Suprapubic skin (tissue), 4 donors: ENCODE measurements around the gene CASKIN1. TPM values are rescaled to one million over a fixed set of nuclear protein-coding genes. Genes with fewer than 3 reads are reported as not detected.
A peak's percentile ranks its signal among the peaks of the same experiment; 100 is the strongest.

Experiments
- DNase-seq, 2 donors: peaks; one replicate each; pipeline ENCODE4 v3.0.0-alpha.2; 2019; ENCODE audit warnings: low spot score in 2 of 2
- H3K27ac ChIP-seq: fragments of 200-600 bp; sonication (generic); one replicate; pipeline ENCODE4 v1.5.1; 2019
- H3K27me3 ChIP-seq: fragments of 200-600 bp; sonication (generic); one replicate; pipeline ENCODE4 v1.5.1; 2019
- H3K36me3 ChIP-seq: fragments of 200-600 bp; sonication (generic); one replicate; pipeline ENCODE4 v1.5.1; 2019
- H3K4me1 ChIP-seq: fragments of 200-600 bp; sonication (generic); one replicate; pipeline ENCODE4 v1.5.1; 2019
- H3K4me3 ChIP-seq: fragments of 200-600 bp; sonication (generic); one replicate; pipeline ENCODE4 v1.5.1; 2019; ENCODE audit warnings: mild to moderate bottlenecking
- H3K9me3 ChIP-seq: fragments of 200-600 bp; sonication (generic); one replicate; pipeline ENCODE4 v1.5.1; 2019
- CTCF ChIP-seq, 2 donors: fragments of 200-600 bp in 1 of 2; fragments of 450-650 bp in 1 of 2; sonication (generic) in 1 of 2; IDR thresholded peaks; one replicate each; pipeline ENCODE4 v1.5.1; 2016 to 2019; ENCODE audit warnings: antibody characterized with exemption in 2 of 2, mild to moderate bottlenecking in 1 of 2, moderate library complexity in 1 of 2
- EP300 ChIP-seq: sonication (generic); formaldehyde crosslinking; IDR thresholded peaks from one replicate; pipeline ENCODE4 v1.6.1; 2017; ENCODE audit warnings: antibody characterized with exemption
- POLR2A ChIP-seq, 2 donors: fragments of 450-650 bp; IDR thresholded peaks; one replicate each; pipeline ENCODE4 v1.6.1; 2017; ENCODE audit warnings: antibody characterized with exemption in 2 of 2, mild to moderate bottlenecking in 2 of 2, moderate library complexity in 2 of 2
- POLR2AphosphoS5 ChIP-seq, 3 donors: sonication (generic); formaldehyde crosslinking; IDR thresholded peaks; one replicate each; pipeline ENCODE4 v1.6.1; 2017; ENCODE audit warnings: antibody characterized with exemption in 3 of 3
- WGBS: methylation state at CpG from one replicate; pipeline ENCODE4 v1.1.5; 2018; 5-methylcytosine and 5-hydroxymethylcytosine counted together
- total RNA-seq, 4 donors: library from RNA; depleted of rRNA; stranded (reverse); fragments of >200 nt; gene quantifications; one replicate each; pipeline ENCODE4 v1.1.0, GENCODE V29; 2016

CASKIN1 gene
- total RNA-seq, 4 donors from 2014 or later, result 0.49 to 1.5 (median 0.78) TPM

- no peak for DNase-seq
- no peaks in the 10 kb centered on the region for H3K36me3 ChIP-seq
- no peaks in the 10 kb centered on the region for H3K9me3 ChIP-seq
- peak overlapping the region; percentile 72 for H3K4me3 ChIP-seq
- no peaks in the 10 kb centered on the region for H3K27me3 ChIP-seq
- 9% methylated on average over 15 of the region's 47 CpGs for WGBS
- H3K4me1 ChIP-seq, result peaks cover 86% of the 10 kb centered on the region
- TF ChIP-seq POLR2AphosphoS5 (IDR thresholded peaks at IDR 0.05) (peak in 1 of 3 donors; percentile 41), POLR2A (IDR thresholded peaks at IDR 0.05) (no peak)
- H3K27ac ChIP-seq, result peak overlapping the region; percentile 91
These were observed 40.2 kb downstream of the CASKIN1 start for GRCh38 chr16:2155977-2156848.

- Histone ChIP-seq H3K36me3 (no peaks in the 10 kb centered on the region), H3K4me3 (peak within 1 kb of the TSS; percentile 72), H3K27ac (peak within 1 kb of the TSS; percentile 91), H3K4me1 (peaks cover 86% of the 10 kb centered on the region), H3K9me3 (no peaks in the 10 kb centered on the region), H3K27me3 (no peaks in the 10 kb centered on the region)
- WGBS, result 1% methylated on average over 27 of the region's 94 CpGs
- DNase-seq, result peak; percentile 99
- TF ChIP-seq EP300 (no peak), CTCF (IDR thresholded peaks at IDR 0.05) (no peak), POLR2AphosphoS5 (IDR thresholded peaks at IDR 0.05) (peak; percentile 99 to 100 (median 99)), POLR2A (IDR thresholded peaks at IDR 0.05) (peak; percentile 96 to 99)
These were observed 41.1 kb downstream of the CASKIN1 start, which contains the start of gene TRAF7 for GRCh38 chr16:2155091-2155950. TRAF7 (plus strand) TSS chr16:2155782; CDS start chr16:2163921, 8,139 bp downstream.

GRCh38 chr16:2154533-2155090 lies 41.8 kb downstream of the CASKIN1 start:
- no peaks in the 10 kb centered on the region for H3K9me3 ChIP-seq
- no peak for DNase-seq
- H3K36me3 ChIP-seq, result no peaks in the 10 kb centered on the region
- WGBS, result 2% methylated on average over 23 of the region's 23 CpGs
- no peaks in the 10 kb centered on the region for H3K27me3 ChIP-seq
- TF ChIP-seq EP300 (no peak), POLR2A (IDR thresholded peaks at IDR 0.05) (no peak), CTCF (IDR thresholded peaks at IDR 0.05) (no peak), POLR2AphosphoS5 (IDR thresholded peaks at IDR 0.05) (no peak)
- H3K4me1 ChIP-seq, result peaks cover 86% of the 10 kb centered on the region
- H3K4me3 ChIP-seq, result peak overlapping the region; percentile 72
- peak overlapping the region; percentile 75 for H3K27ac ChIP-seq

GRCh38 chr16:2152695-2153506 lies 43.5 kb downstream of the CASKIN1 start:
- Histone ChIP-seq H3K27ac (peak overlapping the region; percentile 60), H3K27me3 (no peaks in the 10 kb centered on the region), H3K36me3 (no peaks in the 10 kb centered on the region), H3K4me1 (peaks cover 85% of the 10 kb centered on the region), H3K4me3 (peak overlapping the region; percentile 72), H3K9me3 (no peaks in the 10 kb centered on the region)
- DNase-seq, result peak; percentile 69 to 78
- TF ChIP-seq POLR2AphosphoS5 (IDR thresholded peaks at IDR 0.05), result no peak
- no peak for TF ChIP-seq CTCF (IDR thresholded peaks at IDR 0.05)
- TF ChIP-seq POLR2A (IDR thresholded peaks at IDR 0.05), result no peak
- no peak for TF ChIP-seq EP300
- 47% methylated on average over 14 of the region's 25 CpGs for WGBS
